NOMO-1 (cell line): ENCODE results near the gene MAPKAPK2.

Experiments used
- DNase-seq, 2 experiments: peaks; one replicate each; lab custom pipeline; 2025; ENCODE audit not compliant: unreplicated experiment in 2 of 2; lab: John Stamatoyannopoulos, UW

The MAPKAPK2 gene

DNA sequence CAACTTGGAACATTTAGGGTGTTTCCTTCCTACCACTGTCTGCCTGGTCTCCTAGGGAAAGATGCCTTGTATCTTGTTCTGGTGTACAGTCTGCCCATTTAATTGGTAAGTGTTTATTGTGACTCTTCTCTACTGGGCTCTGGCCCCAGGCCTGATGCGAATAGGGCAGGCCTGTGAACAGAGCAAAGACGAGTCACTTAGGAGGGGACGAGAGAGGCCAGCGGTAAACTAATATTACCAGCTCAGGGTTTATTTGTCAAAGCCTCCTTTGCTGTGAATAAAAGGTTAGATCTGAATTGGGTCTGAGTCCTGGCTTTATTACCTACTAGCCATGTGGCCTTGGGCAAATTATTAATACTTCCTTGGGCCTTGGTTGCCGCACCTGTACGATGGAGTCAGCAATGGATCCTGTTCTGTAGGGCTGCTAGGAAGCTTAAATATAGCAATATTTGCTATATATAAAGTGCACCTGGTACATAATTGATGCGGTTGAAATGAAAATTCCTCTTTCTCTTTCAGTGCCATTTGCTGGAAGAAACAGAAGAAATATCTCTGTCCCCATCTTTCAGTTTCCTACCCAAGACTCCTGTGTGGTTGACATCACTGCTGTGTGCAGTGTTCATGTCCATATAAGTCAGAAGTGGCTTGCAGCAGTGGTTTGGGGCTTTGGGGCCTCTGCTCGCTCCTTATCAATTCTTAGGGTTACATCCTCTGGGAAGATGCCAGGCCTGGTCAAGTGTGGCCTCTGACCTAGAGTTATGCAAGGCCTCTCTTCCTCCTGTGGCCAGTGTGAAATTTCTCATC lies 32.4 kb downstream of the MAPKAPK2 start:
- no peak for DNase-seq

DNA sequence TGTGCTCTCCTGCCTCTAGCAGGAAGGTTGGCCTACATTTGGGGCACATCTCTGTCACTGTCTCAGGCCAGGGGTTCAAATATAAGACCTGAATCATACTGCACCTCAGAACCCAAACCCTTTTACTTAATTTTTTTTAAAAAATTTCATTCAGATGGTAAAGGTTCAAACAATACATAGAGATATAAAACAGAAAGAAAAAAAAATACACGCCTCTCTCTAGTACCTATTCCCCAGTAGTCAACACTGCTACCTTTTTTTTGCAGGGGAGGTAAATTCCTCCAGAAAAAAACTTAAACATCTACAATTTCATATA lies 32.9 kb downstream of the MAPKAPK2 start:
- DNase-seq, result no peak

DNA sequence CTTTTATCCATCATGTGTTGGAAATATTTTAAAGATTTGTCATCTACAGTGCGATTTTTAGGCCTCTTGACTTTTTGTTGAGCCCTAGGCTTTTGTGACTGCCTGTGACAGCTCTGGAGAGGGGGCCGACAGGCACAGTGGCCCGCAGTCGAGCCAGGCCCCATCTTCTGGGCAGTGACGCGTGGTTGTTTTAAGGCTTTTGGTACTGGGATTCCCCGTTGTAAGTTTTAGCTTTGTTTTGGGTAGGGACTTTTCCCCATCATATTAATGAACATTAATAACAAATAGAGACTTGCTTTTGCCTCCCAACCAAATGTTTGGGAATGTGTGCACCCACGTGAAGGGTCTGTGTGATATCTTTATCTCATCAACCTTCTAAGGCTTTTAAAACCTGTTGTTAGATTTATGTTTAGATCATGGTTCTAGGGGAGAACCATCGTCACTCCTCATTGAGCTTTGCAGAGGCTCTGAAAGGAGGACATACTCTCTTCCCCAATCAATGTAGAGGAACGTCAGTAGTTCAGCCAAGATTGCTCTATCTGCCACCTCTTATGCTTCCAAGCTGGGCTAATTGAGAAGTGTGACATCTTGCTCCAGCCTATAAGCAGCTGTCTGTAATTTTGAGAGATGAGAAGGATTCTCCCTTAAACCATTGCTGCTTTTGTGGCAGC lies 34.6 kb downstream of the MAPKAPK2 start:
- no peak for DNase-seq

DNA sequence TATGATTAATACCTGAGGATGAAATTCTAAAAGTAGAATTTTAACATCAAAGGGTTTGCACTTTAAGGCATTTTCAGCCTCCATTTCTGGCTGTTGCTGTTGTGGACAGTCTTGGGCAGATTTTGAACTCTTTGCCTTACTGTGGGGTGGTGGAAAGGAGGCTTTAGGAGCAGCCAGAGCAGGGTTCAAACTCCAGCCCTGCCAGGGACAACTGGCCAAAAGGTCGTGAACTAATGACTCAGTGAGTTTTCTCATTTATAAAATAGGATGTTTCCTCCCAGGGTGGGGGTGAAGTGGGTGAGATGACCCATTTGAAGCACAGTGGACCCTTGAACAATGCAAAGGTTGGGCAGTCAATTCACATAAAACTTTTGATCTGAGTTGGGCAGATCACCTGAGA lies 36.7 kb downstream of the MAPKAPK2 start:
- no peak for DNase-seq

- no peak for DNase-seq
Measured at GRCh38 chr1:206722751-206723461, 38.2 kb downstream of the MAPKAPK2 start.

DNA sequence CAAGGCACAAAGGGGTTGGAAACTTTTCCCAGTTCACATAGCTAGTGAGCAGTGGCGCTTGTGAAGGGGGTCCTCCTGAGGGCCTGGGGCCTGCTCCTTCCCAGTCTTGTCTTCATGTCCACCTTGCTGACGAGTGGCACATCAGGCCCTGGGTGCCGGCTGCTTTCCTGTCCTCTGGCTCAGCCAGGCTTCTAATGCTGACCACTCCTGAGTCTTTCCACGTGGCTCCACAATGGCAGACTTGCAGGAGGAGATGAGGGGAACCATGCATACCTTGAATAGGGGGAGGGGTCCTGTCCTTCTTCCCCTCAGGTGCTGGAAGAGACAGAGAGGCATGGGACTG lies 38.7 kb downstream of the MAPKAPK2 start:
- DNase-seq, result no peak

- no peak for DNase-seq
Measured at GRCh38 chr1:206723805-206724472, 39.2 kb downstream of the MAPKAPK2 start.

GRCh38 chr1:206725109-206725963 lies 40.6 kb downstream of the MAPKAPK2 start:
- peak; percentile 38 to 57 for DNase-seq

DNA sequence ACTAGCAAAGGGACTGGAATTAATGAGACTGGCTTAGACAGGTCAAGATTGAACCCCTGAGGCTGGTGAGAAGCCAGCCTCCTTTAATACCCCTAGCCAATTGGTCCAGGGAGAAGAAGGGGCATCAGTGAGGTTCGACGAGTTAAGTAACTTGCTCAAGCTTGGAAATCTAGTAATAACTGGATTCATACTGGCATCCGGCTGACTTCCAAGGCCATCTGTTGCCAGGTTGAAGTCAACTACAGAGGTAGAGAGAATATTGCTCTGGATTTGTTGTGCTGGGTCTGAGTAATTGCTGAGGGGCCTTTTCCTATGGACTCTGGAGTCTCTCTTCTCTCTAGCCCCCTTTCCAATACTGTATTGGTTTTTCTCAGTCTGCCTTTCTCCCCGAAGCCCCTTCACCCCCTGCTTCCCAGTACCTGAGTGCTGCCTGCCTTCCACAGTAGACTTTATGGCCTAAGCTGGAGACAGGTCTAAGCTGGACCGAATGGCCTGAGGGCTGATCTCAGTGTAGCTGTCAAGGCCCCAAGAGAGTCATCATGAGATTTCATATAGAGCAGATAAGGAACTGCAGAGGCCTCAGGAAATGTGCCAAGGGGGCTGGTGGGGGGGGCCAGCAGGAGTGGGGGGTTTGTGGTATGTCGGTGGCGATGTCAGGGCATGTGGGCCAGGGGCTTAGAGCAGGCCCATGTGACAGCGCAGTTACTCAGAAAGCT lies 43.4 kb downstream of the MAPKAPK2 start:
- DNase-seq, result no peak

- no peak for DNase-seq
Measured at GRCh38 chr1:206728697-206728987, 43.9 kb downstream of the MAPKAPK2 start.

DNA sequence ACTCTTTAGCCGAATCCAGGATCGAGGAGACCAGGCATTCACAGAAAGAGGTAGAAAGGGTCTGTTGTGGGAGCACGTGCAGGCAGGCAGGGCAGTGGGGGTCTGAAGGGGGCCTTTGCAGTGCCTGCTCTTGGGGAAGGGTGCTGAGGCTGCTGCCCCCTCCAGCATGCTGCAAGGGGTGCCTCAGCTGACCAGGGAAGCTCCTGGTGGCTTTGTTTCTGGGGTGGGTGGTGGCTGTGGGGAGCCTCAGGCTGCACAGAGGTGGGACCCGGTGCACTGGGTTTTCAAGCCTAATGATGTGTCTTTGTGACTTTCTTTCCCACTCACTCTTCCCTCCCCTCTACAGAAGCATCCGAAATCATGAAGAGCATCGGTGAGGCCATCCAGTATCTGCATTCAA lies 44.3 kb downstream of the MAPKAPK2 start:
- no peak for DNase-seq

GRCh38 chr1:206729507-206729906 lies 44.8 kb downstream of the MAPKAPK2 start:
- DNase-seq, result no peak

DNA sequence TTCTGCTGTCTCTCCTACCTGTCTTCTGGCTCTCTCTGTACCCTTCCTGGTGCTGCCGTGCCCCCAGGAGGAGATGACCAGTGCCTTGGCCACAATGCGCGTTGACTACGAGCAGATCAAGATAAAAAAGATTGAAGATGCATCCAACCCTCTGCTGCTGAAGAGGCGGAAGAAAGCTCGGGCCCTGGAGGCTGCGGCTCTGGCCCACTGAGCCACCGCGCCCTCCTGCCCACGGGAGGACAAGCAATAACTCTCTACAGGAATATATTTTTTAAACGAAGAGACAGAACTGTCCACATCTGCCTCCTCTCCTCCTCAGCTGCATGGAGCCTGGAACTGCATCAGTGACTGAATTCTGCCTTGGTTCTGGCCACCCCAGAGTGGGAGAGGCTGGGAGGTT lies 47.8 kb downstream of the MAPKAPK2 start:
- DNase-seq, result no peak

GRCh38 chr1:206732992-206733391 lies 48.3 kb downstream of the MAPKAPK2 start:
- DNase-seq, result no peak

DNA sequence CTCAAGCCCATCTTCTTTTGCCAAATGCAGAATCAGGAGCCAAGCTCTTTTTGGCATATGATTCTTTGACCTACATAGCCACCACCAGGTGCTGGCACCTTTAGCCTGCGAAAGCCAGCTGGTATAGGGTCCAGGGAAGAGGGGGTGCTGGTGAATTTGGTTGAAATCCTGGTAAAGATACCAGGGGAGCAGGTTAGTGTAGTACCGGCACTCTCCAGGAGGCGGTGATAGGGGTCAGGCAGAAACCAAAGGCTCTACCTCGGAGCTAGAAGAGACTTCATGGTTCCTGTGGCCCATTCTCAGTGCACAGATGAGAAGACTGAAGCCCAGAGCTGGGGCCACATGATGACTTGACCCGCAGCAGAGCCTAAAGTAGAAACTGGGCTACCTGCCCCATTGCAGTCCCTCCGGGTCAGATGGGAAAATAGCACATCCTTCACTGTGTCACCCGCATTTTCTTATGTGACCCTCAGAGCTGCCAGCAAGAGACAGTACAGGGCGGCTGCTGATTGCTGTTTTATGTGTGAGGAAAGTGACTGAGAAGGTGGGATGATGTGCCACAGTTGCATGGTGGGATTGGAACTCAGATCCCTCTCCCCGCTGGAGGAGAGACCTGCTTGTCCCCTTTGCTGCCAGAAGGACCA lies 49.9 kb downstream of the MAPKAPK2 start:
- DNase-seq, result peak; percentile 34 to 52

- DNase-seq, result no peak
Measured at GRCh38 chr1:206735553-206736031, 50.9 kb downstream of the MAPKAPK2 start.

DNA sequence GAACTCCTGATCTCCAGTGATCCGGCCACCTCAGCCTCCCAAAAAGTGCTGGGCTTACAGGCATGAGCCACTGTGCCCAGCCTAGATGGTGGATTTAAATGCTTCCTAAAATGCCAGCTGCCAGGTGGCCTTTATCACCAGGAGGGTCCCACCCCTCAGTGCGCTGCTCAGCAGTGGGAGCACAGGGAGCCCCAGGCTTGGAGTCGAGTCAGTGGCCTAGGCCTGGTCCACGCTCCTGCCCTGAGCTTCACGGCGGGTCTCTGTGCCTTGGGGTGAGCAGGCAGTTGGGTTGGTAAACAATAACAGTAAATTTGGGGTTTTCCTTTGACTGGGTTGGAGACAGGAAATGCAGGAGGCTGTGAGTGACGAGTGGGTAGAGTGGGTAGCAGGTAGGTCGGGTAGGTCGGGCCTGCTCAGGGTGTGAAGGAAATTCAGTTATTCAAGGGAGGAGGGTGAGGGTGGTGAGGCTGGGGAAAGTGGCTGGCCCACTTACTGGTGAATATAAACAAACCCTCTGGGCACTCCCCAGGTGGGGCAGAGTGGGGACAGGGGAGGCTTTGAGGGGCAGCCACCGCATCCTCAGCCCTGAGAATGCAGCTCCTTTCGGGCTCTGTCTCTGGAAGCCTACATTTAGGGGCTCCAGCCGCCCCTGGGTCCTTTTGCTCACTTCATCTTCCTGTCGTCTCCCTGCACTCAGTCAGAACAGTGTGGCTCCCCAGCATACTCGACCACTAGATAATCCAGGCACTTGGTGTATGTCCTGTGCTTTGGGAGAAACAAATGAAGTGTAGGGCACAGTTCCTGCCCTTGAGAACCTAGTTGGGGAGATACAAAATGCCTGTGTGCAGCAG lies 52.4 kb downstream of the MAPKAPK2 start:
- no peak for DNase-seq

DNA sequence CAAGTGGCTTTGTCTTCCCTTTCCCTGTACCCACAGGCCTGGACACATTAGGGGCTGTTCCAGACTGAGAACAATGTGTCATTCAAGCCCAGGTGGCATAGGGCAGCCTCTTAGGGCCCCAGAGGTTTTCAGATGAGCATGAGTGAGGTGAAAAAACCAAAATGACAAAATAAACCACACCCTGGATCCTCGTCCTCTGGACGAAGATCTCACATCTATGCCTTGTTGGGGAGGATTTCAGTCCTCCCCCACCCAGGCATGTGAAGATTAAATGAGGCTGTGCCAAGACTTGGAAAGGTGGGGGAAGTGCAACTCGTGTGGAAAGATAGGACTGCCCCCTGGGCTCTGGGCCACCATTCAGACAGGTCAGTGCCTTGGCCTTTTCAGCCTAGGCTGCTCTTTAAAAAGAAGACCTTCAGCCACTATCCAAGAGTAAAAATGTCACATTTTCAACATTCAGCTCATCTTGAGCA lies 53.1 kb downstream of the MAPKAPK2 start:
- DNase-seq, result no peak
